ENCODE data around the gene BUD23.
"Not testable (repeated sequence)": the region's sequence is repeated elsewhere in the genome, so short reads cannot be mapped to it uniquely, and the experiment has no call there.

BUD23 gene

GRCh38 chr7:73722182-73722581 is 38.8 kb downstream of the BUD23 start:
- DNase-seq, result not testable (repeated sequence)

GRCh38 chr7:73722785-73723184 is 39.4 kb downstream of the BUD23 start:
- DNase-seq, result no peak

GRCh38 chr7:73723813-73724212 is 40.4 kb downstream of the BUD23 start:
- no peak for DNase-seq

GRCh38 chr7:73726083-73726466 is 42.7 kb downstream of the BUD23 start:
- no peak for DNase-seq

- DNase-seq, result no peak
These were observed 44.6 kb downstream of the BUD23 start for GRCh38 chr7:73727952-73728351.

GRCh38 chr7:73728551-73728950 is 45.2 kb downstream of the BUD23 start:
- no peak for DNase-seq

GRCh38 chr7:73730485-73730884 is 47.1 kb downstream of the BUD23 start:
- no peak for DNase-seq

- DNase-seq, result no peak
These were observed 49.0 kb downstream of the BUD23 start for GRCh38 chr7:73732397-73732796.

GRCh38 chr7:73734619-73735527 is 51.5 kb downstream of the BUD23 start:
- peak; percentile 84 to 92 for DNase-seq

GRCh38 chr7:73735528-73735905 is 52.1 kb downstream of the BUD23 start:
- no peak for DNase-seq

- DNase-seq, result no peak
These were observed 53.5 kb downstream of the BUD23 start for GRCh38 chr7:73736885-73737284.

- DNase-seq, result no peak
These were observed 54.3 kb downstream of the BUD23 start for GRCh38 chr7:73737491-73738219.

GRCh38 chr7:73738220-73738611 is 54.8 kb downstream of the BUD23 start:
- DNase-seq, result peak; percentile 52 to 74

- DNase-seq, result peak; percentile 96 to 99
These were observed 55.4 kb downstream of the BUD23 start, which contains the start of gene ABHD11 for GRCh38 chr7:73738612-73739386. ABHD11 (minus strand) TSS chr7:73738802; CDS start chr7:73738770, 32 bp downstream.

GRCh38 chr7:73739387-73739767 is 56.0 kb downstream of the BUD23 start:
- no peak for DNase-seq

- DNase-seq, result no peak
These were observed 56.8 kb downstream of the BUD23 start for GRCh38 chr7:73740212-73740611.

GRCh38 chr7:73740771-73741170 is 57.4 kb downstream of the BUD23 start:
- DNase-seq, result no peak

- DNase-seq, result no peak
These were observed 58.2 kb downstream of the BUD23 start for GRCh38 chr7:73741600-73741999.

- no peak for DNase-seq
These were observed 58.9 kb downstream of the BUD23 start for GRCh38 chr7:73742338-73742752.

- peak in 1 of 2 donors; percentile 34 for DNase-seq
These were observed 59.6 kb downstream of the BUD23 start for GRCh38 chr7:73742753-73743641.

GRCh38 chr7:73746378-73746777 is 63.0 kb downstream of the BUD23 start:
- no peak for DNase-seq

All from CD4-positive, alpha-beta T cell treated with Interferon alpha-2 for 1 hour (primary cell).